Activated CD4-positive, alpha-beta T cell treated with anti-CD3 and anti-CD28 coated beads, Interleukin-2, amount 10 ng/mL, durations not matched to agents 24 days and 14 days (primary cell): ENCODE measurements around the gene CDK16. TPM values are rescaled to one million over a fixed set of nuclear protein-coding genes. Genes with fewer than 3 reads are reported as not detected.
A peak's percentile ranks its signal among the peaks of the same experiment; 100 is the strongest.
"Not testable (repeated sequence)": the region's sequence is repeated elsewhere in the genome, so short reads cannot be mapped to it uniquely, and the experiment has no call there.

Source experiments
- DNase-seq: peaks from one replicate; pipeline ENCODE4 v3.0.0; 2022
- H3K27ac Mint-ChIP-seq: one replicate; pipeline ENCODE4 v1.8.0; 2022; ENCODE audit warnings: mild to moderate bottlenecking, mixed read lengths
- H3K27me3 Mint-ChIP-seq: one replicate; pipeline ENCODE4 v1.8.0; 2022; ENCODE audit warnings: mixed read lengths
- H3K36me3 Mint-ChIP-seq: one replicate; pipeline ENCODE4 v1.8.0; 2022; ENCODE audit warnings: low read depth, mild to moderate bottlenecking, mixed read lengths
- H3K4me1 Mint-ChIP-seq: one replicate; pipeline ENCODE4 v1.8.0; 2021; ENCODE audit warnings: mixed read lengths
- H3K4me3 Mint-ChIP-seq: one replicate; pipeline ENCODE4 v1.8.0; 2022; ENCODE audit warnings: mild to moderate bottlenecking, moderate library complexity, mixed read lengths
- H3K9me3 Mint-ChIP-seq: one replicate; pipeline ENCODE4 v1.8.0; 2021; ENCODE audit warnings: mixed read lengths
- intact Hi-C: fragments of 100-400 bp; cut with micrococcal nuclease; formaldehyde crosslinking; loops from one replicate; pipeline ENCODE4 v1.15.1; 2023
- total RNA-seq: library from RNA; stranded (reverse); gene quantifications from 2 replicates; pipeline ENCODE4 v1.2.3, GENCODE V29; 2022

CDK16 gene
- total RNA-seq, 1 donor from 2014 or later, result 70.2 TPM

DNA sequence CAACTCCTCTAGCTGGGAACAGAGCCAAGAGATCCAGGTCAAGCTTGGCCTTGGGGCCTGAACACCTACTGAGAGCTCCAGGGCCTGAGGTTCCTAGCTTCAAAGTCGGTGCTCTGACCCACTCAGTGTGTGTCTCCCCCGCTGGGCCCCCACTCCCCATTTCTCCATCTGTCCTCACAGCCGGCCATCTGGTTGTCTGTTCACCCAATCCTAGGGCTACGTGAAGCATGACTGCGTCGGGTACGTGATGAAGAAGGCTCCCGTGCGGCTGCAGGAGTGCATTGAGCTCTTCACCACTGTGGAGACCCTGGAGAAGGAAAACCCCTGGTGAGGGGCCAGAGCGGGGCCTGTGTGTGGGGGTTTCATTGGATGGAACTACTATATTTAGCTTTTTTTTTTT is 26.7 kb downstream of the CDK16 start:
- Mint-ChIP-seq H3K9me3 (no peaks in the 10 kb centered on the region), H3K27ac (no peak overlapping the region), H3K27me3 (no peaks in the 10 kb centered on the region), H3K36me3 (peaks cover 26% of the 10 kb centered on the region), H3K4me3 (no peak overlapping the region), H3K4me1 (peaks cover 10% of the 10 kb centered on the region)
- no peak for DNase-seq
- intact Hi-C loops, result no loop called here

- H3K4me3 Mint-ChIP-seq, result no peak overlapping the region
- no peak for DNase-seq
- intact Hi-C loops, result no loop called here
- H3K9me3 Mint-ChIP-seq, result no peaks in the 10 kb centered on the region
- H3K27ac Mint-ChIP-seq, result peak overlapping the region; percentile 37
- peaks cover 10% of the 10 kb centered on the region for H3K4me1 Mint-ChIP-seq
- no peaks in the 10 kb centered on the region for H3K27me3 Mint-ChIP-seq
- H3K36me3 Mint-ChIP-seq, result peaks cover 11% of the 10 kb centered on the region
These were observed 28.9 kb downstream of the CDK16 start for GRCh38 chrX:47247206-47247998.

DNA sequence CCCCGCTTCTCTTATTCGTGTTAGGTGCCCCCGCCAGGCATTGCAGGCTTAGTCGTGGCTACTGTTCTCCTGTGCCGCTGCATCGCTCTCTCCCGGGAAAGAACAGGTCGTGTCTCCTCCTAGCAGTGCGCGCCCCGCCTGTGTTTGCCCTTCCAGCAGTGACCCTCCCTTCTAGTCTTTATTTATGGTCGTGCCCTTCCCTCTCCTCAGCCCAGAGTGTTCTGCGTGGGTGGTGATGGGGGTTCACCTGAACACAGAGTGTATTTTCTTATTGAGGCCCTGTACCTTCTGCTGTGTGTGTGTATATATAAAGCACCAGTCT is 29.5 kb downstream of the CDK16 start:
- H3K4me1 Mint-ChIP-seq, result peaks cover 10% of the 10 kb centered on the region
- no peak overlapping the region for H3K4me3 Mint-ChIP-seq
- H3K36me3 Mint-ChIP-seq, result peaks cover 11% of the 10 kb centered on the region
- no peaks in the 10 kb centered on the region for H3K9me3 Mint-ChIP-seq
- intact Hi-C loops, result no loop called here
- H3K27ac Mint-ChIP-seq, result peak overlapping the region; percentile 32
- DNase-seq, result no peak
- H3K27me3 Mint-ChIP-seq, result no peaks in the 10 kb centered on the region

- H3K4me1 Mint-ChIP-seq, result peaks cover 10% of the 10 kb centered on the region
- H3K4me3 Mint-ChIP-seq, result no peak overlapping the region
- no peaks in the 10 kb centered on the region for H3K27me3 Mint-ChIP-seq
- no peak for DNase-seq
- H3K36me3 Mint-ChIP-seq, result peaks cover 11% of the 10 kb centered on the region
- no peak overlapping the region for H3K27ac Mint-ChIP-seq
- intact Hi-C loops, result no loop called here
- H3K9me3 Mint-ChIP-seq, result no peaks in the 10 kb centered on the region
These were observed 30.1 kb downstream of the CDK16 start for GRCh38 chrX:47248576-47248975.

- H3K9me3 Mint-ChIP-seq, result no peaks in the 10 kb centered on the region
- DNase-seq, result no peak
- intact Hi-C loops, result no loop called here
- peaks cover 10% of the 10 kb centered on the region for H3K4me1 Mint-ChIP-seq
- H3K27ac Mint-ChIP-seq, result peak overlapping the region; percentile 51
- H3K4me3 Mint-ChIP-seq, result no peak overlapping the region
- H3K27me3 Mint-ChIP-seq, result no peaks in the 10 kb centered on the region
- H3K36me3 Mint-ChIP-seq, result peaks cover 9% of the 10 kb centered on the region
These were observed 31.5 kb downstream of the CDK16 start for GRCh38 chrX:47250017-47250347.

DNA sequence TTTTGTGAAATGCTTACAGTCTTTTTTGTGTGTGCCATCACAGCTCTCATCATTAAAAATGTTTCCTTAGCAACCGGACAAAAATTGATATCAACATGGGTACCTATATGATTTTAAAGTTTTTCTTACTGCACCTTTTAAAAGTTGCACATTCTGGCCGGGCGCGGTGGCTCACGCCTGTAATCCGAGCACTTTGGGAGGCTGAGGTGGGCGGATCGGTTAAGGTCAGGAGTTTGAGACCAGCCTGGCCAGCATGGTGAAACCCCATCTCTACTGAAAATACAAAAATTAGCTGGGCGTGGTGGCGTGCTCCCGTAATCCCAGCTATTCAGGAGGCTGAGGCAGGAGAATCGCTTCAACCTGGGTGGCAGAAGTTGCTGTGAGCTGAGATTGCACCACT is 39.1 kb downstream of the CDK16 start:
- H3K4me3 Mint-ChIP-seq, intact Hi-C loops, H3K27me3 Mint-ChIP-seq, H3K27ac Mint-ChIP-seq, H3K9me3 Mint-ChIP-seq, DNase-seq, H3K36me3 Mint-ChIP-seq, H3K4me1 Mint-ChIP-seq: not testable (repeated sequence)

- intact Hi-C loops, result loop anchor here (5.0 kb wide), 1 partner anchor 32 kb away; the partner anchor contains the start of gene USP11
- DNase-seq, result peak; percentile 56
- Mint-ChIP-seq H3K27me3 (no peaks in the 10 kb centered on the region), H3K36me3 (no peaks in the 10 kb centered on the region), H3K27ac (peak overlapping the region; percentile 89), H3K4me1 (peaks cover 18% of the 10 kb centered on the region), H3K9me3 (no peaks in the 10 kb centered on the region), H3K4me3 (peak overlapping the region; percentile 6)
These were observed 46.1 kb downstream of the CDK16 start for GRCh38 chrX:47264483-47265173.

DNA sequence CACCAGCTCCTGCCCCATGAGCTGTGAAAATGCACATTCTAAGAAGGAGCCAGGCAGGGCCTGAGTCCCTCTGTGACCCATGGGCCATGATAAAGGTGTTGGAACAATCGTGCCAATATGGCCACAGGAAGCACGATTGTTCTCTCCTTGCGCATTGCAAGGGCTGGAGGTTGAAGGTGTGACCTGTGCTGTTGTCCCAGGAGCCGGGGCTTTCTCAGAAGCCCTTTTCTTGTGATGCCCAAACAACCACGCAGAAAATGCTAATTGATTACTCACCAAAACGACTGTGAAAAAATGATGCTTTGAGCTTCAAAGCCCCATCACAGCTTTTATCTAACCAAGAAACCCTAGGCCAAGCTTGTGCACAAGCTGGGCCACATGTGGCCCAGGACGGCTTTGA is 48.2 kb downstream of the CDK16 start:
- Mint-ChIP-seq H3K27ac (peak overlapping the region; percentile 81), H3K27me3 (no peaks in the 10 kb centered on the region), H3K9me3 (no peaks in the 10 kb centered on the region), H3K4me3 (no peak overlapping the region), H3K4me1 (peaks cover 18% of the 10 kb centered on the region), H3K36me3 (no peaks in the 10 kb centered on the region)
- intact Hi-C loops, result loop anchor here (5.0 kb wide), 1 partner anchor 34 kb away; the partner anchor contains the start of gene USP11
- no peak for DNase-seq

DNA sequence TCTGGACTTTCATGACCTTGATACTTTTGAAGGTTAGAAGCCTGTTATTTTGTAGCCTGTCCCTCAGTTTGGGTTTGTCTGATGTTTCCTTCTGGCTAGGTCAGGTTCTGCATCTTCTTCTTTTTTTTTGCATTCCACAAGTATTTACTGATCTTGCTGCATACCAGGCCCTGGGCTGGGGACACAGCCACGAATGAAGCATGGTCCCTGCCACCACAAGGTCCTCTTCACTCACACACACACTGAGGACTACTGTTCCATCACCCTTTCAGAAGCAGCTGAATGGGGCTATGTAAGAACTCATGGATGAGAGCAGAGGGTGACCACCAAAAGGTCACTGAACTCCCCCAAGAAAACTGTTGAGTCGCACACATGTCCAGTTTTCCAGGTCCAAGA is 53.5 kb downstream of the CDK16 start:
- Mint-ChIP-seq H3K27ac (no peak overlapping the region), H3K36me3 (no peaks in the 10 kb centered on the region), H3K9me3 (no peaks in the 10 kb centered on the region), H3K4me1 (peaks cover 4% of the 10 kb centered on the region), H3K4me3 (no peak overlapping the region), H3K27me3 (no peaks in the 10 kb centered on the region)
- intact Hi-C loops, result no loop called here
- DNase-seq, result no peak

DNA sequence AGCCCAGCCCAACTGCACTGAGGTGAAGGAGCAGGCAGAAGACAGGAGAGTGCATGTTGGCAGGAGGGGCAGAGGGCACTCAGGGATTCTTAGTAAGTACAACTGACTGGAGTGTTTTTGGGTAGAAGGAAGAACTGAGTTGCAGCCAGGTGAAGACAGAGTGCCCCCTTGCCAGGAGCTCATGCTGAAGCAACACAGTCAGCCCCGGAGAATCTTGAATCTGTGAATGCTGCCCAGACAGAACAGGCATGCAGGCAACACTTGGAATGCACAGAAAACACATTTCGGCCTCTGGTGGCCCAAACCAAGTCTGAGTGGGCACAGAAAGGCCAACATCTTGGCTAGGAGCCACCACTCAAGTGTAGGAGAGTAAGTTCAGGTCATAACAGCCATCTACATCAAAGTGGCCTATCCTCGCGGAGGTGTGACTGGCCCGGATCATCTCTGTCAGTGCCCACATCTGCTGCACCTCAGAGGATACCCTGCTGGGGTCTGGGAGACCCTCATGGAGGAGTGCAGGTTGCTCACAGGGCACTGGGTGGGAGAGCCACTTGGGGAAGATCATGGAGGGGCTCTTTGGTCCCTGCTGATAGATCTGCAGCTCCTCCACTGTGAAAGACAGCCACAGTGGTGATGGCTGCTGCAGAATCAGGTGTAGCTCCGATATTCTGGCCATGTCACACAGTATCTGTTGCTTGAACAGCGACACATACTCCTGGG is 54.7 kb downstream of the CDK16 start:
- Mint-ChIP-seq H3K9me3 (no peaks in the 10 kb centered on the region), H3K27ac (no peak overlapping the region), H3K36me3 (no peaks in the 10 kb centered on the region), H3K4me1 (peaks cover 2% of the 10 kb centered on the region), H3K4me3 (no peak overlapping the region), H3K27me3 (no peaks in the 10 kb centered on the region)
- intact Hi-C loops, result no loop called here
- no peak for DNase-seq

- intact Hi-C loops, result no loop called here
- DNase-seq, result no peak
- Mint-ChIP-seq H3K9me3 (no peaks in the 10 kb centered on the region), H3K27me3 (no peaks in the 10 kb centered on the region), H3K4me3 (no peak overlapping the region), H3K4me1 (no peaks in the 10 kb centered on the region), H3K27ac (no peak overlapping the region), H3K36me3 (no peaks in the 10 kb centered on the region)
These were observed 60.2 kb downstream of the CDK16 start for GRCh38 chrX:47278691-47279090.

Other genes starting within 250 kb of the CDK16 start
- not detected in 2 replicates for gene RGN, start 140.2 kb upstream of the CDK16 start, total RNA-seq
- gene NDUFB11, start 74.0 kb upstream of the CDK16 start, total RNA-seq, result 86.8 and 89.5 TPM in 2 replicates
- gene RBM10, start 73.5 kb upstream of the CDK16 start, total RNA-seq, result 64.3 and 64.6 TPM in 2 replicates
- 233 and 246 TPM in 2 replicates for gene UBA1, start 24.9 kb upstream of the CDK16 start, total RNA-seq
- 25.9 and 27.3 TPM in 2 replicates for gene USP11, start 14.3 kb downstream of the CDK16 start, total RNA-seq
- gene ZNF157, start 151.9 kb downstream of the CDK16 start, total RNA-seq, result 0.31 and 0.40 TPM in 2 replicates